SW 1271 (cell line): ENCODE measurements around the gene ERAS.
"Not testable (repeated sequence)": the region's sequence is repeated elsewhere in the genome, so short reads cannot be mapped to it uniquely, and the experiment has no call there.

ENCODE experiments used
- DNase-seq, 2 experiments: peaks; one replicate each; lab custom pipeline; 2025; lab: John Stamatoyannopoulos, UW

ERAS gene

DNA sequence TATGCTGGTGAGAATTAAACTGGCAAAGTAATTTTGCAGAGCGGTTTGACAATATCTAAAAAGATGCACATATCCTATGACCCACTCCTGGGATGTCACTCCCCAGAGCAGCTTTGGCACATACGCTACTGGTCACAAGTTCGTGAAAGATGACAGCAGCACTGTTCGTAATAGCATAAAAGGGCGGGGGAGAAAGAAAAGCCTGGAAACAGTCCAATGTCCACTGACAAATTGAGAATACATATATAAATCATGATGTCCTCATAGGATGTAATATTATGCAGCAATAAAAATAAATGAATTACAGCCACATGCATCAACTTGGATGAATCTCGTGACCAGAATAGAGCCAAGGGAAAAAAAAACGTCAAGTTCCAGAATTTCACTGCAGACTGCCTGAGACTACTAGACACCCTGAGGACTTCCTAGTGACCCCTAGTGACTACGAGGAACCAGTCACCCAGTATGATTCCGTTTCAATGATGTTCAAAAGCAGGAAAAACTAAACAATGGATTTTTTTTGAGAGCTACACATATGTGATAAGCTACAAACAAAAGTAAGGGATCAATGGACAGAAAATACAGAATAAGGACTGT, 7.3 kb downstream of the ERAS start:
- peak in 1 of 2 experiments; percentile 19 for DNase-seq

- no peak for DNase-seq
These were observed 8.0 kb downstream of the ERAS start for GRCh38 chrX:48834383-48834709.

DNA sequence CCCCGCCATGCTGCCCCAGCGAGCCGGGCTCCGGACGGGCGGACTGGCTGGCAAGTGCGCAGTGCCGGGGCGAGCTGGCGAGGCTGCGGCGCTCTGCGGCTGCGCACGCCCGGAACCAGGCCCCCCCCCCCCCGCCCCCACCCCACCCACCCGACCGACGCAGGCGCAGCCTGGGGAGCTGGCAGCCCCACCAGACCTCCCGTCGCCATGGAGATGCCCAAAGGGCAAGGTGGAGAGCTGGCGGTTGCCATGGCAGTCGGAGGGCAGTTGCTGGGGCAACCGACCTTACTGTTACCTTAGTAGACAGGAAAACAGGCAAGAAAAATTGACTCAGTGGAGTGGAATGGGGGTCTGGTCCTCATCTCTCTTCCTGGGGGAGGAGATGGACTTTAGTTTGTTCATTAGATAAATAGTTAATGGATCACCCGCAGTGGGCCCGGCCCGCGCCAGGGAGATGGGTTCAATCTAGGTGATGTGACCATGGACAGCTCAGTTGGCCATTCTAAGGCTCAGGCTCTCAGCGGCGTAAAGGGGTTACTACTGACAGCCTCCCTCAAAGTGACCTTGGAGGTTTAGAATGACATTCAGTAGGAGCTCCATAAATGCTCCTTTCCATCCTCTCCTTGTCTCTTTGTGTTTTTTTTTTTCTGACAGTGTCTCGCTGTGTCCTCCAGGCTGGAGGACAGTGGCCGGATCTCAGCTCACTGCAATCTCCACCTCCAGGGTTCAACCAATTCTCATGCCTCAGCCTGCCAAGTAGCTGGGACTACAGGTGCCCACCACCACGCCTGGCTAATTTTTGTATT, 9.4 kb downstream of the ERAS start, which contains the start of gene PCSK1N:
Gene PCSK1N (minus strand): TSS at position 87 of the 806 bp plus-strand sequence. CDS start 78 bp downstream, at position 9.
- peak; percentile 53 to 71 for DNase-seq

GRCh38 chrX:48839686-48840085, 13.4 kb downstream of the ERAS start:
- DNase-seq, result no peak

DNA sequence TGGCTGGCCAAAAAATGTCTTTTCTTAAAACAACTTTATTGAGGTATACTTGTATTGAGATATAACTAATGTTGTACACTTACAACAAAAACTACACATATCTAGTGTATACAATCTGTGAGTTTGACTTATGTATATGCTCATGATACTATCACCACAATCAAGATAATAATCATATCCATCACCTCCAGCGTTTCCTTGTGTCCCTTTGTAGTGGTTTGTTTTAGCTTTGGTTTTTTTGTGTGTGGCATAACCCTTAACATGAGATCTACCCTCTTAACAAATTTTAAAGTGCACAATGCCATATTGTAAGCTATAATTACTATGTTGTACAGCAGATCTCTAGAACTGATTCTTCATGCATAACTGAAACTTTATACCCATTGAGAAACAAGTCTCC, 22.5 kb downstream of the ERAS start:
- no peak for DNase-seq

DNA sequence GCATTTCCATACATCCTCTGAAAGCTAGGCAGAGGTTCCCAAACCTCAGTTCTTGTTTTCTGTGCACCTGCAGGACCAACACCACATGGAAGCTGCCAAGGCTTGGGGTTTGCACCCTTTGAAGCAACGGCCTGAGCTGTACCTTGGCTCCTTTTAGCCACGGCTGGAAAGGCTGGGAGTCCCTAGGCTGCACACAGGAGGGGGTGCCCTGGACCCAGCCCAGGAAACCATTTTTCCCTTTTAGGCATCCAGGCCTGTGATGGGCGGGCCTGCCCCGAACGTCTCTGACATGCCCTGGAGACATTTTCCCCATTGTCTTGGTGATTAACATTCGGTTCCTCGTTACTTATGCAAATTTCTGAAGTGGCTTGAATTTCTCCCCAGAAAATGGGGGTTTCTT, 26.5 kb downstream of the ERAS start:
- no peak for DNase-seq

GRCh38 chrX:48853494-48853893, 27.2 kb downstream of the ERAS start:
- not testable (repeated sequence) for DNase-seq

GRCh38 chrX:48854121-48854804, 27.9 kb downstream of the ERAS start:
- DNase-seq, result not testable (repeated sequence)

- DNase-seq, result no peak
These were observed 28.6 kb downstream of the ERAS start for GRCh38 chrX:48854898-48855297.

DNA sequence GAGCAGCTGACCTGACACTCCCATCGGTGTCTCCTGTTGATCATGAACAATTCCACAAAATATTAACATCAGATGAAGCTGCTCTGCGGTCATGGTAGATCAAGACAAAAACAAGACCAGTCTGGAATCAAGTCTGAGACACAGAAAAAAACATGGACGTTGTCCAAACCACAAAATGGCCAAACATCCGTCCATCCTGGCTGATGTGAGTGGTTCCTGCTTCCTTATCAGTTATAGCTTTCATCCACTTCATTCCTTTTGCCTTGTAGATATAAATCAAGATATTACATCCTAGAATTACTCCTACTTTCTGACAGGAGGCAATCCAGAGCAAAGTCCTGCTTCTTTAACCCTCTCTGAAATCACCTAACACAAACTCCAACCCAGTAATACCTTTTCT, 37.9 kb downstream of the ERAS start:
- DNase-seq, result peak in 1 of 2 experiments; percentile 15

DNA sequence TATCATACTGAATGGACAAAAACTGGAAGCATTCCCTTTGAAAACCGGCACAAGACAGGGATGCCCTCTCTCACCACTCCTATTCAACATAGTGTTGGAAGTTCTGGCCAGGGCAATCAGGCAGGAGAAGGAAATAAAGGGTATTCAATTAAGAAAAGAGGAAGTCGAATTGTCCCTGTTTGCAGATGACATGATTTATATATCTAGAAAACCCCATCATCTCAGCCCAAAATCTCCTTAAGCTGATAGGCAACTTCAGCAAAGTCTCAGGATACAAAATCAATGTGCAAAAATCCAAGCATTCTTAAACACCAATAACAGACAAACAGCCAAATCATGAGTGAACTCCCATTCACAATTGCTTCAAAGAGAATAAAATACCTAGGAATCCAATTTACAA, 45.7 kb downstream of the ERAS start:
- DNase-seq, result not testable (repeated sequence)

DNA sequence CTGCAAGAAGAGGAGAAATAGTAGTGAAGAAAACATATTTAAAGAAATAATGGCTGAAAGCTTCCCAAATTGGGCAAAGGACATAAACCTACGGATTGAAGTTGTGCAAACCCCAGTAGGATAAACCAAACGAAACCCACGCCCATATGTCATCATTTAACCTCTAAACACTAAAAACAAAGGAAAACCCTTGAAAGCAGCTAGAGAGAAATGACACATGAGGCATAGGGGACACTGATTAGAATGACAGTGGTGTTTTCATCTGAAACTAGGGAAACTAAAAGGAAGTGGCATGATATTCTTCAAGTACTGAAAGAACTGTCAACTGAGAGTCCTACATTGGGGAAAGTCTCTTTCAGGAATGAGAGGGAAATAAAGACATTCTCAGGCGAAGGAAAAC, 50.6 kb downstream of the ERAS start:
- DNase-seq, result not testable (repeated sequence)
